CD4-positive, alpha-beta T cell treated with Interleukin-6 at 100 ng/mL for 8 hours (primary cell): Measurements from ENCODE around the gene CXXC5.

ENCODE experiments used
- DNase-seq: peaks from one replicate; pipeline ENCODE4 v3.0.0-alpha.2; 2020; ENCODE audit warnings: mixed read lengths, low spot score

CXXC5 gene

DNA sequence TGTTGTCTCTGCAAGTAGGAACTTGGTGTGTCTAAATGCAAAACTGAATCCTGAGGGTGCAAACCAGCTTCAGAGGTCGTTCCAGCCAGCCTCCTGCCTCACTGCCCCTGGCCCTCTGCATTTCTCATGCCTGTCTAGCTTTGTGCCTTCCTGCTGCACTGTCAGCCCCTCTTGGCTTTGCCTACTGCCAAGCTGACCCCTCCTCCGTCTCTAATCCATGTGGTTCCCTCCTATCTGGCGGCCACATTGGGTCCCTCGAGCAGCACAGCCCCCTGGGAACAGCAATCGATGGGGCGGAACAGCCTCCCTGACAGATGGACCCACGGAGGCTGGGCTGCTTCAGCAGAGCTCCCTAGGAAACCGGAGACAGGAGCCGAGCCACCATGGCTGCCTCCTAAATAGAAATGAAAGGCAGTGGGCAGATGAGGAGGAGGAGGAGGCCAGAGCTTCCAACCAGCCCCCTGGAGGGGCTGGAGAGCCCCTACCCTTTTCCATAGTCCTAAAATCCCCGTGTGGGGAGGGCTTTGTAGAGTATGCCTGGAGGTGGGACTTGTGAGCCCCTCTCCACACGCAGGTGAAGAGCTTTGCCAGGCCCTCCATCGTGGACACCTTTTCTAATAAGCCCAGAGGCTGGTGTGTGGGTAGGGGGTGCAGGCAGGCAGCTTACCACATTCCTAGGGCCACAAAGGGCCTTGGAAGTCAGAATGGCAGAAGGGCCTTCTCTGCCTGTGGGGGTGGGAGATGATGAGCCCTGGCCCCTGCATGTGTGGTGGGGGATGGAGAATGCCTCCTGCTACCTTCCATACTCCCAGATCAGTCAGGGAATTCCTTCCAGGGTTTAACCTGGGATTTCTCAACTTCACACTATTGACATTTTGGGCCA lies 9.2 kb upstream of the CXXC5 start:
- no peak for DNase-seq

DNA sequence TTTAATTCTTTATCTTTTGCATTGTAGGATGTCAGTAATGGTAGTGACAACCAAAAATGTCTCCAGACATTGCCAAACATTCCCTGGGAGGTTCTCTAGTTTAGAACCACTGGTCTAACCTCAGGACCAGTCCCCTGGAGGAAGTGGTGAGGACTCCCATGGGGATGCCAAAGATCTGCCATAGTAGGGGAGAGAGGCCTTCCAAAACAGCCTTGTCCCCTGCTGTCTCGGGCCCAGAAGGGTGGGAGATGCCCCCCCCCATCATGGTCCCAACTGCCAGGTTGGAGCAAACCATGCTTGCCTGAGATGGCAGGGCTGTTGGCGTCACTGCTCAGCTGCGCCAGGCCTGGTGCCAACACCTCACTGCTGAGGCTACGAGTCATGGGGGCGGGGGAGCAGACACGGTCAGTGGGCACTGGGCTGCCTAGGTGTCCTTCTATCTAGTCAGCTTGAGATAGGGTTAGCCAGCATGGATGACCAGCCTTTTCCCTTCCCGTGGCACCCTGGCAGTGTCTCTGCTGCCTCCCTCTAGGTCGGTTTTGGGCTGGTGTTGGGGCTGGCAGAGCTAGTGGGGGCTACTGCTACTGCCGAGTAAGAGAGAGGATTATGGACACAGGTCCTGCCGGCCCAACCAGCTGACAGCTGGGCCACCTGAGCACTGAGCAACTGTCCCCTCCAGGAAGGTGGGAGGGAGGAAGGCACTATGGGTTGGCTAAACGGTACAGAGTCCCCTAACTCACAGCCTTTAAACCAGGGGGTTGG lies 8.3 kb upstream of the CXXC5 start:
- DNase-seq, result no peak

DNA sequence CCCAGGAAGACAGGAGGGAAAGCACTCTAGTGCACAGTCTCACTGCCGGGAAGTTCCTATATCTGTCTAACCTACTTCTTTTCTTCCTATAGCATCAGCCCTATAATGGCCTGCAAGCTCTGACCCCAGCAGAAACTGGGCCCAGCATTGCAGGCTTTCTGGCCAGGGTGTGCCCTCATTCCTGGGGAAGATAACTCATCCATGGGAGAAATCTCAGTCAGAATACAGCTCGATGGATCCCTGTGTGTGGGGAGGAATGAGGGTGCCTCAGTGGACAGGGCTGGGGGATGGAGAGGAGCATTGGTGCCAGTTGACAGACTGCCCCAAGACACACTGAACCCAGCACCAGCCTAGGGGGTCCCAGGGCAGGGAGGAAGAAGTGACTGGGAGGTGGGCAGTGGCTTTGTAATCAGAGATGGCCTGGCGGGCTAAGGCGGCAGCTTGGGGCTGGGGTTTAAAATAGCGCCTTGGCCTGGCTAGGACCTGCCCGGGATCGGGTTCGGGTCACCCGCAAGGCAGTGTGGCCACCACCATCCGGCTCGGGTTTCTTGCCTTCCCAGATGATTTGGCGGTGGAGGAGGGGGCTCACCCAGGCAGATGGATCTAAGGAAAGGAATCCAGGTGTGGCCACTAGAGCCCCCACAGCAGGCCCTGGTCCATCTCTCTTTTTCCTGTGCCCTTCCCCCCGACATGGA lies 7.6 kb upstream of the CXXC5 start:
- no peak for DNase-seq

DNA sequence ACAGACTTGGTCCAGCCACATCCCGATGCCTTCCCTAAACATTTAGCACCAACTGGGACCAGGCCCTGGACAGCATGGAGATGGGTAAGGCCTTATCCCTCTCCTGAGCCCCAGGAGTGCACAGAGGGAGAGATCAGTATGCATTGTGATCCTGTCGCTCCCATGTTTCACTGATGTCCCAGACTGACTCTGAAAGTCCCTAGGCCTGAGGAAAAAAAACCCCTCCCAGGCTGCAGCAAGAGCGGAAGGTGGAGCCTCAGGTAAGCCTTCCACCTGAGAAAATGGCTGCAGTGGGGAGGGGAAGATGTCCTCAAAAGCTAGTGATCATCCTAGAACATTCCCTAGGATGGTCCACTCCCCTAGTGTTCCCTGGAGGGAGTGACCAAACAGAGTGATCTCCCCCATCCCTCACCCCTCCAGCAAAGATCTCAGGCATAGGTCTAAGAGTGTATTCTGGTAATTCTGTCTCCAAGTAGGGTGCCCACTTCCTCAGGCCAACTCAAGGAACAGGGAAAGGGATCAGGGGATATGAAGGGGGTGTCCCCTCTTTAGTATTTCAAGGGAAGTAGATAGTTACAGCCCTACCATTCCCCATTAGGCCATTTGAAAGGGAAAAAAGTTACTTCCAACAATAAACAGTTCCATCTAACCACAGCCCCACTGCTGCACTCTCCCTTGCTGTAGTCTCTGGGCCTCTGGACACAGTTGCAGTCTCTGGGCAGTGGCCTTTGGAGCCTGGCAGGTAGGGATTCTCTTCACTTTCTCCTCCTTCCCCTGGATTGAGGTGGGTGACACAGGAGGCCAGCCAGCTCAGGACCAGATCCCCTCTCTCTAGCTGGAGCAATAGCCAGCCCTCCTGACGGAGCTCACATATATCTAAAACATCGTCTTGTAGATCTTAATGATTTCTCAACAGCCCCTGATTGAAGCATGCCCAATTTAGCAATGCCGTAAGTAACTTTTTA lies 6.8 kb upstream of the CXXC5 start:
- no peak for DNase-seq

DNA sequence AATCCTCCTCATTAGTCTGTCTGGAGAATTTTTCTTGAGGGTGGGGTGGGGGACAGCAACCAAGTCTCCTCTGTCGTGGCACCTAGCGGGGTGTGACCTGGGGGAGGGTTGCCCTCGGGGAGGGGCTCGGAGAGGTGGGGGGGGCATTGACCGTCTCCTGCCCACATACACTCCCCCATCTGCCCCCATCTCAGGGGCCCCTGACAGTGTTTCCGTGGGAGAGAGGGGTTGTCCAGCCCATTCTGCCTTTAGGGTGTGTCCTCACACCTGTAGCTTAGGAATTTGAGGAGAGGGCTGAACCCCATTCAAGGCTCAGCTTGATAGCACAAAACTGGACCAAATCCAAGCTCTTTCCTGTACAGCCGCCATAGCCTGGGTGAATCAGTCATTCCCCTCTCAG lies 5.9 kb upstream of the CXXC5 start:
- no peak for DNase-seq

DNA sequence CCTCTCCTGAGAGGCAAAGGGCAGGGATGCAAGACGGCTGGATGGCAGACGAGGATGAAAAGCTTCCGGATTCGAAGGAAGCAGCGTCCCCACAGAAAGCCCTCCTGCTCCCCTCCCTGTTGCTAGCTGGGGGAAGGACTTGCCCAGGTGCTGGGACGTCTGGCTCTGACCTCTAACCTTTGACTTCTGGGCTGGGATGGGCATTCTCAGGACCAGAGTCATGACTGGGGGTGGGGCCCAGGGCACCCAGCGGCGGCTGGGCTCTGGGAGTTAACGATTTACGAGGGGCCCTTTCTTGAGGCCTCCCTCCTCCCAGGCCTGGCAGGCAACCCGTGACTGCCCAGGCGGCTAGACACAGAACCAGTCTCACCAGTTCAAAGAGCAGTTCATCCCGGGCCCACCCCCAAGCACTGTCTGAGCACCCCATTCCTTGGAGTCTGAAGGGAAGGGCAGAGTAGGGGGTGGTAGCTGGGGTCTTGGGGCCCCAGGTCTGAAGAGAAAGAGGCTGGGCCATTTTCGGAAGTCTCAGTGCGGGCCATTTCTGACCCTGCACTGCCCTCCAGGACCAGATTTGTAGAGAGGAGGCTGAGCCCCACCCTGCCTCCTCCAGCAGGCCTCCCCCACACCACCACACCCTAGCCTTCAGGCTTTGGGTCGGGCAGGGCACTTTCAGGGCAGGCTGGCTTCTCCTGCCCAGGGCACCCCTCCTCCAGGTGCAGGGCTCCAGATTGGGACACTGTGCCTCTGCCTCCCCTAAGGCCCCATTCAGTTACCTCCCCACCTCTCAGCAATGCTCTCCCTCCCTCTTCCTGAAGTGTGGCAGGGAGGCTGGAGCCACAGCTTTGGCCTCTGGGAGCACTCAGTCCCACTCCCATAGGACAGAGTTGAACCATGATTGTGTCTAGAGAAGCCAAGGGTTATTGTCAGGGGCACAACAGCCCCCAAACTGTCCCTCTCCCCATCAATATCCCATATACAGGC lies 5.0 kb upstream of the CXXC5 start:
- no peak for DNase-seq

DNA sequence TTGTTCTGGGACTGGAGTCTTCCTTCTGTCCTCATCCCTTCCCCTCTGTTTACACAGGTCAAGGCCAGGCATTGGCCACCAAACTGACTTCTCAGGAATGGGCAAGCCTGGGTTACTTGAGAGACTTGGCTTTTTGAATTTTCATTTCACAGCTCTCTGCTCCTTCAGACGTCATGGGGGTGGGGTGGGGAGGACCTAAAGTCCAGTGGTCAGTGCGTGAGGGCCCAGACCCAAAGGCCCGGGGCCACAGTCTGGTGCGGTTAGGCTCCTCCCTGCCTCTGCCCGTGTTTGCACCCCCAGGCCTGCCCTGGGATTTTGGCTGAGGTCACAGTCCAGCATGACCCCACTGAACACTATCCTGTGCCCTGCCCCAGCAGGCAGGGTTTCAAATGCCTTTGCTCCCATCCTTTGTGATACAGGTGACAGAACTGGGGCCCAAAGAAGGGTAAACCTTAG lies 4.1 kb upstream of the CXXC5 start:
- DNase-seq, result no peak

DNA sequence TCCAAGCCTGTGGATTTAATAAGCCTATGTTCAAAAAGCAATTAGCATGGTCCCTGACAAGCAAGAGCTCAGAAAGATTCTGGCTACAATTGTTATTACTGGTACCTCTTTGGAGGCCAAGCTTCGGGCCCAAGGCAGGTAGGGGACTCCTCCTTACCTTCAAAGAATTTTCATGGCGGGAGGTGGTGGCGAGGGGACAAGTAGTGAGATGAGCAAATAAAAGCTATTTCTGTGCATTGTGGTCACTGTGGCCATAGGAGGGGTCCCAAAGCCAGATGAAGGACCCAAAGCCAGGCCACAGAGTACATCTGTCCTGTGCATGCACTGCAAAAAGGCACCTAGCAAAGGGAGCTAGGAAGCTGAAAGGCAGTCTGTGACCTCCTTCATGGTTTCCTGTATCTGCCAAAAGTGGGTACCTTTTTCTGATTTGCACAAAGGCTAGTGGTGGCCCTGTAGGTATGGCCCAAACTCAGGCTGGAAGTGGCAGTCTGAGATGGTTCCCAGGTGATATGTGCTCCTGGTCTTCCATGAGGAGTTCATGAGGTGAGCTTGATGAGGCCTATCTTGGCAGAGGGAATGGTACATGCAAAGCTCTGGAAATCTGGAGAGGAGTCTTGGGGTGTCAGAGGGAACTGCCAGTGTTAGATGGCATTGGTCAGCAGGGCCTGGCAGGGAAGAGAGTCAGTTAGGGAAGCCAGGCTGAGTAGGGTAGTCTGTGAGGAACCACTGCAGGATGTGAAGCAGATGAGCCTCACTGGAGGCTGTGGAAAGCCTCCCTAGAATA lies 3.3 kb upstream of the CXXC5 start:
- no peak for DNase-seq

DNA sequence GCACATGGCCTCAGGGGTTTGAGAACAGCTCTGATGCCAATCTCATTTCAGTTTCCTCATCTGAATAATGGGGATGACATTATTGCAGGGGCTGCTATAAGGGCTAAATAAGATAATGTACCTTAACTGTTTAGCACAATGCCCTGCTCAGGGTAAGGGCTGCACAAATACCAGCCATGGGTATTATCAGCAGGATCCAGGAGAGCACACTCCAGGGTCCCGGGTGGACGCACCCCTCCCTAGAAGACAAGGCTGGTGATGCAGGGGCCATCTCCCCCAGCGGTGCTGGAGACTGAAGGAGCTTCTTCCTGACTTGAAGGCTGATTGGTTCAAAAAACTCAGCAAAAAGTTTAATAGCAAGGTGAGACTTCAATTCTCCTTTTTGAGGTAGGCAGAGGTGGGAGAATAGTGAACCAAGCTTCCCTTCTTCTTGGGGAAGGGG lies 2.7 kb upstream of the CXXC5 start:
- DNase-seq, result no peak

DNA sequence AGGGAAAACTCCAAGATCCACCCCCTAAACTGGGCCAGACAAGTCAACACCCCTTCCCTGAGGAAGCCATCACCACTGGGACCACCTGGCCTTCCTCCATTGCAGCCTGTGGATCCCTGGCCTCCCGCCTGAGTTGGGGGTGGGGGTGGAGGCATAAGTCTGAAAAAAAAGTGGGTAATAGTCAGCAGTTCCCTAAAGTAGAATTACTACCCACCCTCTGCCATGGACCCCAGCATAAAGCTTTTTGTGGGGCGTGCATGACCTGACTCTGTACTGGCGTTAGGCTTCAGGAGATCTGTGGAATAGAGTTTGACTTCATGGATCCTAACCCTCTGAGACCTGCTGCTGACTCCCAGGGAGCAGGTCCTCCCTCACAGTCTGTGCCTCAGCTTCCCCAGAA lies 2.0 kb upstream of the CXXC5 start:
- no peak for DNase-seq

DNA sequence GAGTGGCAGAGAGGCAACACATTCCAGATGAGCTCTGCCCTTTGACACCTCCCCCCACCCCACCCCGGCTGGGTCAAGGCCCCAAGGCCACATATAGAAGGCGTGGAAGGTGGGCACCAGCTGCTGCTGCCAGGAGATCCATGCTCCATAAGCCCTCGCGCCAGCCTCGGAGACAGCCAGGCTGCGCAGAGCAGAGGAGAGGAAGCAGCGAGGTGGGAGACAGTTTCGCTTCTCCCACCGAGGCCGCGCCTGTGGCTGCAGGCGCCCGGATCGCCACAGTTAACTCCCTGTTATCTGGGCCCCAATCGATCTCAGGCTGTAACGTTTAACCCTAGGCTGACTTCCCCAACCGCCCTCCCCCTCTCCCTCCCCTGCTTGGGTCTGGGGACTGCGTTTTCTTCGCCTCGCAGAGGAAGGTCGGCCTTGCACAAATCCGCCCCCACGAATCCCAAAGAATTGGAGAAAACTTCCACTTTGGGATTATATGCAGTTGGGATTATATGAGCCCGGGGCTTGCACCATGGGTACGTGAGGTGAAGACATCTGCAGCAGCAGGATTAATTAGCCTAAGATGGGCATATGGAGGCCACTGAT lies 1.1 kb upstream of the CXXC5 start:
- no peak for DNase-seq

DNA sequence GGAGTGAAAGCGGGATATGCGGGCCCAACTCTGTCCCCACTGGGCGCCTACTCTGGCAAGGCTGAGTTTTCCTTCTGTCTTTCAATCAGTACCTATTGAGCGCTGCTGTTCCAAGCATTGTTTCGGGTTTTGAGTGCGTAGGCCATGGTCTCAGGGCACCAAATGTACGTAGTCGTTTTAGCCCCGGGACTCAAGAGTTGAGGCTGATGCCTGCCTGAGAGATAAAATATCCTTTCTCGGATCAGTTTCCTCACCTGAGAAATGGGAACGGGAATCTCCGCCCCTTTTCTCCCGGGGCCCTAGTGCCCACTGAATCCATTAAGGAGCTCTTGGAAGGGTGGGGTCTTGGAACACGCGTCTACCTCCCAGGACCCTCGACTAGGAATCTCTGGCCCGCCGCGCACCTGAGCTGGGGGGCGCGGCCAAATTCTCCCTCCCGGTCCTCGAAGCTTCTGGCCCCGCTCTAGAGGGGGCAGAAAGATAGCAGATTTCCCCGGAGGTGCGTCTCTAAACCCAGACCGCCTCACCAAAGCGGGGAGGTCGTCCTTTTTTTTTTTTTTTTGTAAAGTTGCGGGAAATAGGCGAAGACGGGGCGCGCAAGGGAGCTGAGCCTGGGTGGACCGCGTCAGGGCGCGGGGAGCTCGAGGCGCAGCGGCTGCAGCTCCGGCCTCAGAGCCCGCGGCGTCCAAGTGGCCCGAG lies 494 bp upstream of the CXXC5 start:
- DNase-seq, result no peak

DNA sequence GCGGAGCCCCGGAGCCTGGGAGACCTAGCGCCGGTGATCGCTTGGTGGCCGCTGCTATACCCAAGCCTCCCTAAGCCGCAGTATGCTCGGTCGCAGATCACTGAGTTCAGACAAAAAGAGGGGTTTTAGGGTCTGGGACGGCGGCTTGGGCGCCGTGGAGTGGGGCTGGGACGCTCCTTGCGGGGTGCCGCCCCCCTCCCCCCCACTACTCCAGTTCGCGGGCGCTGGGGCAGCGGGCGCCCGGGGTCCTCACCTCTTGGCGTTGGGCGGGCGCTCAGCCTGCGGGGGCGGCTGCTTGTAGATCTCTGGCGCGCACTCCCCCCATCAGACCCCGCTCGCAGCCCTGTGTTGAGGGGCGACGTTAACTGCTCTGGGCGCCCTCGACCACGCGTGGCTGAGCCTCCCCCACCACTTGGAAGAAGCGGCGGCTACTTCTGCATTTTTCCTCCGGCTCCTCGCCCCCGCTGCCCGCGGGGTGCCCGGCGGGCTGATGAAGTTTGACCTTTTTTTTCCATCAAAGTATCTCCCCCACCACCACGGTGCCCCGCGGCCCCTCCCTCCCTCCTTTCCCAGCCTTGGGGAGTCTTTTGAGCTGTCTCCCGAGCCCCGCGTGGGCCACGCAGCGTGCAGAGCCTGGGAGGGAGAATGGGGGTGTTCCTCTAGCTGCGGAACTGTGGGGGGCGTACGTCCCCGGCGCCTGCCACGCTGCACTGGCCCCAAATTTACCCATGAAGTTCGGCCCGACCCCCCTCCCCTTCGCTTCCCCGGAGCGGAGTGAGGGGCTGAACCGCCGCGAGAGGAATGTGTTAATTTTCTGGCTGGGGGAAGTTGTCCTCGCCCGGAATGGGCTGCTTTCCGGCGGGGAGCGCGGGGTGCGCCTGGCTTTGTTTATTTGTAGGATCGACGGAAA lies 1.2 kb downstream of the CXXC5 start:
- no peak for DNase-seq

DNA sequence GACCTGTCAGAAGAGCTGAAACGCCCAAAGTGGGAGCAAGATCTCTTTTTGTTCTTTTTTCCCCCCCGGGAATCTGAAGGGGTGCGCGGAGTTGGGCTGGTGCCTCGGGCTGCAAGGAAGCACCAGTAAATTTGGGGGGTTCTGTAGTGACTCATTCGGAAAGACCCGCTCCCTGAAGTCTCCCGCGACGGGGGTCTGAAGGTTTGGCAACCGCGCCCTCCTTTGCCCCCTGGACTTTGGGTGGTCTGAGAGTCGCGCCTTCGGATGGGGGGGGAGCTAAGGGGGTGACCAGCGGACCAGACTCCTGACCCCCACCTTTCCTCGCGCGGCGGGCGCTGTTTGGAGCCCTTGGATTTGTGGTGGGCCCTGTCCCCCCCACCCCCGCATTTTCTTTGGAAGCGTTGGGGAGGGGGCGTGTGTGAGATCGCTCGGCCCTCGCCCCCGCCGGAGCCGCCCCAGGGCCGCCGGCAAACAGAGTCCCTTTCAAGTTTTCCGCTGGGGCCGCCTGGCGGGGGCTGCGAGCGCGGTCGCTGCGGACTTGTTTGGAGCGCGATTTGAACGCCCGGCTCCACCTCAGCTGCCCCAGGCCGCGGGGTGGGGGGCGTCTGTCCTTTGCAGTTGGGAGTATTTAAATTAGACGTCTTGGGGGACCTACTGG lies 2.0 kb downstream of the CXXC5 start:
- no peak for DNase-seq

DNA sequence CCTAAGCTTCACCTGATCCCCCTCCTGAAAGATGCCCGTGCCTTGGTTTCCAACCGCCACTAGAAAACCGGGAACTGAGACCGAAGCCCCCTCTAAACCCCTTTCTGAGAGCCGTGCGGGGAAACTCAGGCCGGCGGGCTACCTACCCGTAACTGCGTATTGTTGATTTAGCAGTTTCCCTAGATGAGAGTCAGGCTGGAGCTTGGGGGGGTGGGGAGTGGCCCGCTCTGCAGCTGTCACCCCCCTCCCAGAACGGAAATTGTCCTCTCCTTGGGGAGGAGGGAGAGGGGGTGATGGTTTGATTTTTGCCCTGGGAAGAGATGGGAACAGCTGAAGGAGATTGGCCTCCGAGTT lies 2.5 kb downstream of the CXXC5 start:
- no peak for DNase-seq

DNA sequence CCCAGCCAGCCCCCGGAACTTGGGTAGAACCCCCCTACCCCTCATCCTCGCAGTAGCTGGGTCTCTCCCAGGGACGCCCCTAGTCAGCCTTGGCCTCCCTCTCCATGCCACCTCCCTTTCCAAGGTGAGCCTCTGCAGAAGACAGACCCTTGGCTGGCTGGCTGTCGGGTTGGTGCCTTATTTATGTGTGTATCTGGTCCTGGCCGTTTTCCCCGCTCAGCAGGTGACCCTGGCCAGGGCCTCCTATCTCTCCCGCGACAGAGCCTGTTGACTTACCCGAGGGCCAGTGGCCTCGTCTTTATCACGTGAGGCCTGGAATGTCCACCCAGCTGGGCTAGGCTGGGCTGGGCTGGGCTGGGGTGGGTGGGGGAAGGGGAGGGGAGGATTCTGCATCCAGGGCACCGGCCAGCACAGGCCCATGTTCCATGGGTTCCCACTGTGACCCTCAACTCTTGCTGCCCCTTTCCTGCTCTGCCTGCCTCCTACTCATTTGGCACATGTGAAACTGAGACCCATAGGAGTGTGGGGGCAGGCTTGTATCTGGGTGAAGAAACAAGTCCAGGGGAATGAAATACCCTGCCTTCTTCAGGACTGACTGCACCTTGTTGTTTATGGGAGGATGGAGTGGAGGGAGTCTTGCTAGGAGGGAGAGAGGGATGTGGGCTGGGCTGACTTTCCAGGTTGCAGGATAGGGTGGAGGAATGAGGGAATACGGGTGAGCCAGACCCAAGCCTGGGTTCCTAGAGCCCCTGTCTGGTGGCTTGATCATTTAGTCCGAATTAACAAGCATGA lies 3.1 kb downstream of the CXXC5 start:
- no peak for DNase-seq
